Measurements from ENCODE around the gene AK5.

The AK5 gene, protein sequence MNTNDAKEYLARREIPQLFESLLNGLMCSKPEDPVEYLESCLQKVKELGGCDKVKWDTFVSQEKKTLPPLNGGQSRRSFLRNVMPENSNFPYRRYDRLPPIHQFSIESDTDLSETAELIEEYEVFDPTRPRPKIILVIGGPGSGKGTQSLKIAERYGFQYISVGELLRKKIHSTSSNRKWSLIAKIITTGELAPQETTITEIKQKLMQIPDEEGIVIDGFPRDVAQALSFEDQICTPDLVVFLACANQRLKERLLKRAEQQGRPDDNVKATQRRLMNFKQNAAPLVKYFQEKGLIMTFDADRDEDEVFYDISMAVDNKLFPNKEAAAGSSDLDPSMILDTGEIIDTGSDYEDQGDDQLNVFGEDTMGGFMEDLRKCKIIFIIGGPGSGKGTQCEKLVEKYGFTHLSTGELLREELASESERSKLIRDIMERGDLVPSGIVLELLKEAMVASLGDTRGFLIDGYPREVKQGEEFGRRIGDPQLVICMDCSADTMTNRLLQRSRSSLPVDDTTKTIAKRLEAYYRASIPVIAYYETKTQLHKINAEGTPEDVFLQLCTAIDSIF

DNA sequence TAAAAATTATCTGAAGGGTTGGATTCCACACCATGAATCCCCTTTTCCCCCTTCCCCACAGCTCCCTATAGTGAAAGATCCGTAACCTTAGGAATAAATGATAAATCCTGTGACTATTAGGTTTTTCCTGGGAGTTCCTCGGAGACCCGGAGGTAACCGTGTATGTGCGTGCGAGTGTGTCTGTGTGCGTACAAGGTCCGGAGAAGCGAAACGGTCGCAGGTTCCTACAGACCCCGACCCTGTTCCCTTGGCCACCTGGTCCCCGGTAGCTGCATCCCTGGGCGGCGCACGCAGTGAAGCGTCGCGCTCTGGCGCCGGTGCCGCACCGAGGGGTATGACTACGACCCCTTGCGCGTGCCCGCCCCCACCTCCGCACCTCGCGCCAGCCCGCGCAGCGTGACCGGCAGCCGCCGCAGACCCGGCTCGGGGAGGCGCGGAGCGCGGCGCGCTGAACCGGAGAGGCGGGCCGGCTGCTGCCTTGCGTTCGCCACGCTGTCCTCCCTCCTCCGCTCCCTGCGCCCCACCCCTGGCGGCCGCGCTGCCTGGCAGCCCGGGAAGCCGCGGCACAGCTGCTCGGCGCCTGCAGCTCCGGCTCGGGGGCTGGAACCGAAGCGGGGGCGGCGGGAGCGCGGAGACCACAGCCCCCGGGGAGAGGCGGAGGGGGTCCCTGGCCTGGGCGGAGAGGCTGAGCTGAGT lies at the start of gene AK5:
TSS of gene AK5 (plus strand) at position 529 of the 696 bp plus-strand sequence. CDS start 295 bp downstream, outside the sequence.
- no peak for TF ChIP-seq ZFX (IDR thresholded peaks at IDR 0.05; ENCODE audit: borderline replicate concordance)
- TF ChIP-seq, protein P1, sequence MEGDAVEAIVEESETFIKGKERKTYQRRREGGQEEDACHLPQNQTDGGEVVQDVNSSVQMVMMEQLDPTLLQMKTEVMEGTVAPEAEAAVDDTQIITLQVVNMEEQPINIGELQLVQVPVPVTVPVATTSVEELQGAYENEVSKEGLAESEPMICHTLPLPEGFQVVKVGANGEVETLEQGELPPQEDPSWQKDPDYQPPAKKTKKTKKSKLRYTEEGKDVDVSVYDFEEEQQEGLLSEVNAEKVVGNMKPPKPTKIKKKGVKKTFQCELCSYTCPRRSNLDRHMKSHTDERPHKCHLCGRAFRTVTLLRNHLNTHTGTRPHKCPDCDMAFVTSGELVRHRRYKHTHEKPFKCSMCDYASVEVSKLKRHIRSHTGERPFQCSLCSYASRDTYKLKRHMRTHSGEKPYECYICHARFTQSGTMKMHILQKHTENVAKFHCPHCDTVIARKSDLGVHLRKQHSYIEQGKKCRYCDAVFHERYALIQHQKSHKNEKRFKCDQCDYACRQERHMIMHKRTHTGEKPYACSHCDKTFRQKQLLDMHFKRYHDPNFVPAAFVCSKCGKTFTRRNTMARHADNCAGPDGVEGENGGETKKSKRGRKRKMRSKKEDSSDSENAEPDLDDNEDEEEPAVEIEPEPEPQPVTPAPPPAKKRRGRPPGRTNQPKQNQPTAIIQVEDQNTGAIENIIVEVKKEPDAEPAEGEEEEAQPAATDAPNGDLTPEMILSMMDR (IDR thresholded peaks at IDR 0.05), result no peak
- H3K27ac ChIP-seq, result no peak within 1 kb of the TSS

DNA sequence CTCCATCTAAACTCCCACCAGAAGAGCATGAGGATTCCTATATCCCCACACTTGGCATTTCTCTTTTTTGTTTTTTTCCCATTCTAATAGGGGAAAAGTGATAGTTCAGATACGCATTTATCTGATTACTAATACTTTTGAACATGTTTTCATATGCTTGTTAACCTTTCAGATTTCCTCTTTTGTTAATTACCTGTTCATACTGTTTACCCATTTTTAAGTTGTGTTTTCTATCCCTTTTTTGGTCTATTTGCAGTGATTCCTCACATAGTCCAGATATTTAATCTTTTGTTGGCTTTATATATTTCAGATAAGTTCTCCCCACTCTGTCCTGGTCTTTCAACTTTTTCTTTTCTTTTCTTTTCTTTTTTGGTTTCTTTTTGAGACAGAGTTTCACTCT lies 49.0 kb upstream of the AK5 start:
- TF ChIP-seq, protein P1 (IDR thresholded peaks at IDR 0.05), result no peak
- TF ChIP-seq ZFX (IDR thresholded peaks at IDR 0.05; ENCODE audit: borderline replicate concordance), result no peak

DNA sequence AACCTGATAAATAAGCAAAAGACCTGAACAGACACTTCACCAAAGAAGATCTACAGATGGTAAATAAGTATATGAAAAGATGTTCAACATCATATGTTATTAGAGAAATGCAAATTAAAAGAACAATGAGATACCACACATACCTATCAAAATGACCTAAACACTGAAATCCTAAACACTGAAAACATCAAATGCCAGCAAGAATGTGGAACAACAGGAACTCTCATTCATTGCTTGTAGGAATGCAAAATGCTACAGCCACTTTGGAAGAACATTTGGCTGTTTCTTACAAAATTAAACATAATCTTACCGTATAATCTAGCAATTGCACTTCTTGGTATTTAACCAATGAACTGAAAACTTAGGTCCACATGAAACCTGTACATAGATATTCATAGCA lies 47.7 kb upstream of the AK5 start:
- no peak for TF ChIP-seq ZFX (IDR thresholded peaks at IDR 0.05; ENCODE audit: borderline replicate concordance)
- TF ChIP-seq, protein P1 (IDR thresholded peaks at IDR 0.05), result no peak
- H3K27ac ChIP-seq, result no peak overlapping the region

More for the DNA sequence above, 49.0 kb upstream of the AK5 start:
- H3K27ac ChIP-seq, result no peak overlapping the region

DNA sequence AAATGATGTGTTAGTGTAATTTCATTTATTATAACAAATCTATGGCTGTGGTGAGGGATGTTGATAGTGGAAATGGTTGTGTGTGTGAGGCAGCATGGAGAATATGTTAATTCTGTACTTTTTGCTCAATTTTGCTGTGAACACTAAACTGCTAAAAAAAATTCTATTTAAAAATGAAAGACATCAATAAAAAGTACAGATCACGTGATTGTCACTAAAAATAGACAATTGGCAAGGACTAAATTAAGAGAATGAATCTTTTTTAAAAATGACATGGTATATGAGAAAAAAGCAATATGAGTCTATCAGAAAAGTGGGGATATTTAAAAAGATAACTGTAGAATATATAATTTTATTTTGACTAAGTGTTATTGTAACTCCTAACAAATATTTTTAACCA lies 46.9 kb upstream of the AK5 start:
- no peak for TF ChIP-seq ZFX (IDR thresholded peaks at IDR 0.05; ENCODE audit: borderline replicate concordance)
- TF ChIP-seq, protein P1 (IDR thresholded peaks at IDR 0.05), result no peak
- no peak overlapping the region for H3K27ac ChIP-seq

DNA sequence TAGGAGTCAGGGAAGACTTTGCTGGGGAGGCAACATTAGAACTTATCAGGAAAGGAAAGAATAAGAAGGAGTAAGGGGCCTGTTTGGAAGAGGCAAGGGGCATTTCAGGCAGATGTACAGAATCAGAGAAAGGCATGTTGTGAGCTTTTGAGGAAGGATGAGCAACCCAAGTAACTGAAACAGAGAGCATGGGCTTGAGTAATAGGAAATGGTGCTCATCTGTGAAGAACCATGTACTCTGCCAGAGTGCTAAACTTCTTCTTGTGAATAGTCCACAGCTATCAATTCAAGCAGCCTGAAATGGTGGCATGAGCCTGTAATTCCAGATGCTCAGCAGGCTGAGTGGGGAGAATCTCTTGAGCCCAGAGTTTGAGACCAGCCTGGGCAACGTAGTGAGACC lies 43.4 kb upstream of the AK5 start:
- TF ChIP-seq ZFX (IDR thresholded peaks at IDR 0.05; ENCODE audit: borderline replicate concordance), result no peak
- TF ChIP-seq, protein P1 (IDR thresholded peaks at IDR 0.05), result no peak
- H3K27ac ChIP-seq, result no peak overlapping the region

DNA sequence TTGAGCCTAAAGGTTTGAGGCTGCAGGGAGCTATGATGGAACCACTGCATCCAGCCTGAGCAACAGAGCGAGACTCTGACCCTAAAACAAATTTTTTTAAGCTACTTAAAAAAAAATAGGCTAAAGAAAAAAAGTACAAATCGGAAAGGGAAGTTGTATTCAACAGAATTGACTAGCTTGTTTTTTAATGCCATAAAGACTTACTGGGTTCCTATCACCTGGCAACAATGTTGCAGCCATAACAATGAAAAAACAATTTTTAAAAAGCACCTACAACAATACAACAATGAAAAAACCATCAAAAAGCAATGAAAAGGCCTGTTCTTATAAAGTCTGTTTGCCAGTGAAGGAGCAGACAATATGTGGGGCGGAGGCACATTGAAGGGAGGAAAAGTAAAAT lies 42.5 kb upstream of the AK5 start:
- no peak overlapping the region for H3K27ac ChIP-seq
- TF ChIP-seq ZFX (IDR thresholded peaks at IDR 0.05; ENCODE audit: borderline replicate concordance), result no peak
- TF ChIP-seq, protein P1 (IDR thresholded peaks at IDR 0.05), result no peak

All from 22Rv1 (cell line).